Measurements from ENCODE around the gene CBLB. TPM values are rescaled to one million over a fixed set of nuclear protein-coding genes. Genes with fewer than 3 reads are reported as not detected.

The CBLB gene
- total and polyA plus RNA-seq, 2 of the 4 experiments (the other 2 are of a cell fraction): 10.1 to 20.1 TPM

- no peak overlapping the region for H3K56ac ChIP-seq (ENCODE audit: extremely low read depth, insufficient read depth, low read length)
- H4K20me1 ChIP-seq (ENCODE audit: insufficient read depth, low read length): no peaks in the 10 kb centered on the region
- H4K5ac ChIP-seq (ENCODE audit: low read depth, low read length): no peak overlapping the region
- H4K91ac ChIP-seq (ENCODE audit: insufficient read depth, low read depth, low read length): no peak overlapping the region
- no peak overlapping the region for H2BK120ac ChIP-seq (ENCODE audit: low read depth, low read length)
- H3K9me3 ChIP-seq (ENCODE audit: control insufficient read depth, insufficient read depth, low read length): no peaks in the 10 kb centered on the region
- no peak overlapping the region for H3K4me3 ChIP-seq (ENCODE audit: insufficient read depth, low read depth, low read length)
- DNase-seq (no peak), ATAC-seq (ENCODE audit: low read depth) (no peak)
- CTCF ChIA-PET: interaction anchor here (0.6 kb wide), 1 partner anchor 608 kb away, joined by 3 read pairs; no protein-coding TSS in a partner anchor
- no peak for TF ChIP-seq RAD21 (IDR thresholded peaks at IDR 0.05; ENCODE audit: low read length)
- no peak for TF ChIP-seq POLR2A (IDR thresholded peaks at IDR 0.05; ENCODE audit: low read depth, low read length)
- TF ChIP-seq MAZ (IDR thresholded peaks at IDR 0.05; ENCODE audit: borderline replicate concordance, low read depth, low read length): no peak
- no peak for TF ChIP-seq CHD1 (IDR thresholded peaks at IDR 0.05; ENCODE audit: low read depth, low read length)
- no peak for TF ChIP-seq MAFK (IDR thresholded peaks at IDR 0.05; ENCODE audit: low read depth, low read length)
- no peak for TF ChIP-seq SMC3 (IDR thresholded peaks at IDR 0.05; ENCODE audit: low read depth, low read length)
- no peak for TF ChIP-seq MXI1 (IDR thresholded peaks at IDR 0.05; ENCODE audit: borderline replicate concordance, low read depth, low read length)
- peaks cover 4 to 7% of the 10 kb centered on the region in 2 experiments; a peak in 2 of 4 replicates for H3K79me1 ChIP-seq (ENCODE audit: low read depth in 1 of 2, low read length in 2 of 2)
- H2AFZ ChIP-seq (replicated peaks; ENCODE audit: low read length, poor library complexity): no peak overlapping the region
- peaks cover 4% of the 10 kb centered on the region; the same call in 1 of the 2 replicates for H3K4me1 ChIP-seq (ENCODE audit: control insufficient read depth, insufficient read depth, low read length)
- no peak overlapping the region for H2BK20ac ChIP-seq (ENCODE audit: low read depth, low read length)
- H2BK15ac ChIP-seq (ENCODE audit: low read depth, low read length): no peak overlapping the region
- no peak overlapping the region for H4K8ac ChIP-seq (ENCODE audit: low read depth in 2 of 2, low read length in 2 of 2)
- no peak overlapping the region for H3K27ac ChIP-seq (ENCODE audit: insufficient read depth, low read length)
- H3K27me3 ChIP-seq (ENCODE audit: control insufficient read depth, insufficient read depth, low read length): no peaks in the 10 kb centered on the region
- H3K36me3 ChIP-seq (ENCODE audit: control insufficient read depth, insufficient read depth, low read length): peaks cover 4% of the 10 kb centered on the region; the same call in 1 of the 2 replicates
- POLR2A ChIA-PET (ENCODE audit: unreplicated experiment): interaction anchor here (0.6 kb wide), 1 partner anchor 471 kb away, joined by 7 read pairs; no protein-coding TSS in a partner anchor
- no peak overlapping the region for H3K9ac ChIP-seq (ENCODE audit: low read depth, low read length)
- no peak overlapping the region for H2AK9ac ChIP-seq (replicated peaks; ENCODE audit: low read depth, low read length, poor library complexity)
- dilution Hi-C loops (cut with HindIII; ENCODE audit: low sequenced_read_pairs, unreplicated experiment): no loop called here
- BruUV-seq (replicated peaks): no TSS peak
- H3K9me1 ChIP-seq (ENCODE audit: insufficient read depth, low read length): no peaks in the 10 kb centered on the region; the same call in 1 of the 2 replicates
- in situ Hi-C loops (cut with MboI; ENCODE audit: low sequenced_read_pairs): no loop called here
- no peak overlapping the region for H3K4ac ChIP-seq (ENCODE audit: low read depth, low read length)
- H3K4me2 ChIP-seq (ENCODE audit: low read depth, low read length): no peak overlapping the region
- intact Hi-C loops (cut with micrococcal nuclease): no loop called here
- no peak overlapping the region for H2BK5ac ChIP-seq (ENCODE audit: low read depth, low read length, poor library complexity, severe bottlenecking)
- H2AK5ac ChIP-seq (ENCODE audit: low read depth, low read length): no peak overlapping the region
- H3K18ac ChIP-seq (ENCODE audit: low read depth, low read length): no peak overlapping the region
- no peak overlapping the region for H3K14ac ChIP-seq (replicated peaks; ENCODE audit: low read depth, low read length)
- WGBS, 2 experiments (ENCODE audit: extremely low coverage in 2 of 2, insufficient read length in 1 of 2): no CpG with 5 or more reads among the region's 1 CpG
- H3K23ac ChIP-seq (ENCODE audit: low read depth, low read length): no peak overlapping the region
Observed at GRCh38 chr3:105847452-105847851, 21.4 kb downstream of the CBLB start.
